SK-N-SH (cell line): ENCODE measurements around the gene BSPRY.

ENCODE experiments used
- RAD21 ChIP-seq: IDR thresholded peaks from 2 replicates; pipeline ENCODE4 v1.6.1; 2012; ENCODE audit warnings: mild to moderate bottlenecking, low read length
- TF ChIP-seq, protein P1 (sequence below): fragments of 200-600 bp; sonication (generic); IDR thresholded peaks from 2 replicates; pipeline ENCODE4 v1.6.1; 2017; ENCODE audit warnings: antibody characterized with exemption, mild to moderate bottlenecking, moderate library complexity
- TF ChIP-seq, protein P2 (sequence below): IDR thresholded peaks from 2 replicates; pipeline ENCODE4; 2012

DNA sequence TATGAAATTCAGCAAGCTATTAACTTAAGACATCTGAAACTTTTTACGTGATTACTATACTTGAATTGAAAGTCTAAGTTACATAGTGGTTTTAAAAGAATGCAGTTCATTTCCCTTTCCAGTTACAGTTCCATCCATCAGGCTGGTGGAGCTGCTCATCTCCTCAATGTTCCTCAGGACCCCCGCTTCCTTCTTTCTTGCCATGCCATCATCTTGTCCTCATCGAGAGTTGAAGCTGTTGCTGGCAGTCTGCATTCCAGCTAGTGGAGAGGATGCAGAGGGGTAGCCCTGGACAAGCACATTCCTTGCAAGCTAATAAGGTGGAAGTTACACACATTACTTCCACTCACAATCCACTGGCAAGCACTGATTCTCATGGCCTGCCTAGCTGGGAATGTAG, 37.4 kb upstream of the BSPRY start:
- TF ChIP-seq, protein P1, sequence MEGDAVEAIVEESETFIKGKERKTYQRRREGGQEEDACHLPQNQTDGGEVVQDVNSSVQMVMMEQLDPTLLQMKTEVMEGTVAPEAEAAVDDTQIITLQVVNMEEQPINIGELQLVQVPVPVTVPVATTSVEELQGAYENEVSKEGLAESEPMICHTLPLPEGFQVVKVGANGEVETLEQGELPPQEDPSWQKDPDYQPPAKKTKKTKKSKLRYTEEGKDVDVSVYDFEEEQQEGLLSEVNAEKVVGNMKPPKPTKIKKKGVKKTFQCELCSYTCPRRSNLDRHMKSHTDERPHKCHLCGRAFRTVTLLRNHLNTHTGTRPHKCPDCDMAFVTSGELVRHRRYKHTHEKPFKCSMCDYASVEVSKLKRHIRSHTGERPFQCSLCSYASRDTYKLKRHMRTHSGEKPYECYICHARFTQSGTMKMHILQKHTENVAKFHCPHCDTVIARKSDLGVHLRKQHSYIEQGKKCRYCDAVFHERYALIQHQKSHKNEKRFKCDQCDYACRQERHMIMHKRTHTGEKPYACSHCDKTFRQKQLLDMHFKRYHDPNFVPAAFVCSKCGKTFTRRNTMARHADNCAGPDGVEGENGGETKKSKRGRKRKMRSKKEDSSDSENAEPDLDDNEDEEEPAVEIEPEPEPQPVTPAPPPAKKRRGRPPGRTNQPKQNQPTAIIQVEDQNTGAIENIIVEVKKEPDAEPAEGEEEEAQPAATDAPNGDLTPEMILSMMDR, result no peak
- TF ChIP-seq, protein P2, sequence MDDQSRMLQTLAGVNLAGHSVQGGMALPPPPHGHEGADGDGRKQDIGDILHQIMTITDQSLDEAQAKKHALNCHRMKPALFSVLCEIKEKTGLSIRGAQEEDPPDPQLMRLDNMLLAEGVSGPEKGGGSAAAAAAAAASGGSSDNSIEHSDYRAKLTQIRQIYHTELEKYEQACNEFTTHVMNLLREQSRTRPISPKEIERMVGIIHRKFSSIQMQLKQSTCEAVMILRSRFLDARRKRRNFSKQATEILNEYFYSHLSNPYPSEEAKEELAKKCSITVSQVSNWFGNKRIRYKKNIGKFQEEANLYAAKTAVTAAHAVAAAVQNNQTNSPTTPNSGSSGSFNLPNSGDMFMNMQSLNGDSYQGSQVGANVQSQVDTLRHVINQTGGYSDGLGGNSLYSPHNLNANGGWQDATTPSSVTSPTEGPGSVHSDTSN, result 0 out of 2 replicates have a peak, but pooled peaks have one; percentile 4
- TF ChIP-seq RAD21, result no peak
